GM20431 (cell line): ENCODE measurements around the gene FAM181B.

Source experiments
- in situ Hi-C: fragments of 300-500 bp; cut with MseI, MboI; formaldehyde crosslinking; loops from one replicate; pipeline ENCODE4 v1.15.0; 2020; ENCODE audit warnings: low sequenced_read_pairs; ENCODE audit not compliant: unreplicated experiment

Gene FAM181B

GRCh38 chr11:82733444-82734119 lies at the start of gene FAM181B:
Gene FAM181B (minus strand): TSS chr11:82733864. CDS start chr11:82733729, 135 bp downstream.
- in situ Hi-C loops, result no loop called here

- in situ Hi-C loops, result no loop called here
Measured at GRCh38 chr11:82782825-82783374, 49.2 kb upstream of the FAM181B start.

GRCh38 chr11:82778776-82779175 lies 45.1 kb upstream of the FAM181B start:
- in situ Hi-C loops, result no loop called here

GRCh38 chr11:82776377-82776776 lies 42.7 kb upstream of the FAM181B start:
- in situ Hi-C loops, result no loop called here

GRCh38 chr11:82775736-82776346 lies 42.2 kb upstream of the FAM181B start:
- in situ Hi-C loops, result no loop called here

- in situ Hi-C loops, result no loop called here
Measured at GRCh38 chr11:82775218-82775617, 41.6 kb upstream of the FAM181B start.

GRCh38 chr11:82771781-82772180 lies 38.1 kb upstream of the FAM181B start:
- in situ Hi-C loops, result no loop called here

- in situ Hi-C loops, result no loop called here
Measured at GRCh38 chr11:82767123-82767522, 33.5 kb upstream of the FAM181B start.

GRCh38 chr11:82765466-82766034 lies 31.9 kb upstream of the FAM181B start:
- in situ Hi-C loops, result no loop called here

GRCh38 chr11:82763167-82763566 lies 29.5 kb upstream of the FAM181B start:
- in situ Hi-C loops, result no loop called here

GRCh38 chr11:82759649-82760048 lies 26.0 kb upstream of the FAM181B start:
- in situ Hi-C loops, result no loop called here

- in situ Hi-C loops, result no loop called here
Measured at GRCh38 chr11:82757660-82758357, 24.1 kb upstream of the FAM181B start.

GRCh38 chr11:82756765-82757639 lies 23.3 kb upstream of the FAM181B start:
- in situ Hi-C loops, result no loop called here

GRCh38 chr11:82754410-82754809 lies 20.7 kb upstream of the FAM181B start:
- in situ Hi-C loops, result no loop called here

GRCh38 chr11:82753921-82754320 lies 20.3 kb upstream of the FAM181B start:
- in situ Hi-C loops, result no loop called here

GRCh38 chr11:82752801-82753200 lies 19.1 kb upstream of the FAM181B start:
- in situ Hi-C loops, result no loop called here

- in situ Hi-C loops, result no loop called here
Measured at GRCh38 chr11:82750643-82751139, 17.0 kb upstream of the FAM181B start.

- in situ Hi-C loops, result no loop called here
Measured at GRCh38 chr11:82747471-82747870, 13.8 kb upstream of the FAM181B start.

GRCh38 chr11:82738091-82738490 lies 4.4 kb upstream of the FAM181B start:
- in situ Hi-C loops, result no loop called here

GRCh38 chr11:82734120-82734479 lies 436 bp upstream of the FAM181B start:
- in situ Hi-C loops, result no loop called here
